Activated CD8-positive, alpha-beta memory T cell treated with anti-CD3 and anti-CD28 coated beads, Interleukin-2, amount 50 U/mL, for 24 hours (primary cell): Measurements from ENCODE around the gene ODAD3.
"Not testable (repeated sequence)": the region's sequence is repeated elsewhere in the genome, so short reads cannot be mapped to it uniquely, and the experiment has no call there.

Source experiments
- DNase-seq: peaks from one replicate; pipeline ENCODE4 v3.0.0-alpha.2; 2020; ENCODE audit errors: extremely low read depth

ODAD3 gene

DNA sequence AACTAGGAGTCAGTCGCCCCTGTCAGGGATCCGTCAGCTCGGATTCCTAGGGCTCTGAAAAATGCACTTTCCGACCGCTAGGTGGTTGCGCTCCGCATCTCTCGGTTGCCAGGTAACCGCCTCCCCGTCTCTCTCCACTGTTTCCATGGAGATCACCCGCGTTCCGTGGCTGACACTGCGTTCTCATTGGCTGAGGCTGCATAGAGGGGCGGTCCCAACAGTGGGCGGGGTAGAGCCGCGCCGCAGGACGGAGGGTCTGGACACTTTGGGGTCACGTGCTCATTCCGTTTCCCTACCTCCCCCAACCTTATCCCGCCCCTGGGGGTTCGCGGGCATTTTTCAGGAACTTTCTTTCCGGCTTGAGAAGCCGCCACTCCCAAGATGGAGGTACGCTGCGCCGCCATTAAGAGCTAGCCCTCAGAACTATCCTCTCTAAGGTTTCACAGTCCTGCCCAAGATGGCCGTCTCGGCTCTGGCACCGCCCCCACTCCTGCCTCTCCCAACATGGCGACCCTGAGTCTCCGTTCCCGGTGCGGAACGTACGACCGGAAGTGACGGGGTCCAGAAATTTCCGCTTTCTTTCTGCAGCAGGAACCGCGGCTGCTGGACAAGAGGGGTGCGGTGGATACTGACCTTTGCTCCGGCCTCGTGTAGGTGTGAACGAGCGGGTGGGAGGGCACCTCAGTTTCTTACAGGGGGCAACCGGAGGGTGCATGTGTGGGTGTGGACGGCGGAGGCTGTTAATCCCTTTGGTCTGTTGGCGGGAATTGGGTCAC, at the start of gene ODAD3, which contains the start of gene PRKCSH:
ODAD3 (minus strand) TSS at position 65 of the 776 bp plus-strand sequence. CDS start 105 bp downstream, outside the sequence.
PRKCSH (plus strand) TSS at position 579 of the 776 bp plus-strand sequence. CDS start 483 bp downstream, outside the sequence.
- peak; percentile 99 for DNase-seq

GRCh38 chr19:11483366-11484111, 48.6 kb upstream of the ODAD3 start:
- no peak for DNase-seq

GRCh38 chr19:11482384-11483050, 47.6 kb upstream of the ODAD3 start:
- peak; percentile 65 for DNase-seq

- peak; percentile 59 for DNase-seq
Observed at GRCh38 chr19:11481534-11482383, 46.8 kb upstream of the ODAD3 start.

DNA sequence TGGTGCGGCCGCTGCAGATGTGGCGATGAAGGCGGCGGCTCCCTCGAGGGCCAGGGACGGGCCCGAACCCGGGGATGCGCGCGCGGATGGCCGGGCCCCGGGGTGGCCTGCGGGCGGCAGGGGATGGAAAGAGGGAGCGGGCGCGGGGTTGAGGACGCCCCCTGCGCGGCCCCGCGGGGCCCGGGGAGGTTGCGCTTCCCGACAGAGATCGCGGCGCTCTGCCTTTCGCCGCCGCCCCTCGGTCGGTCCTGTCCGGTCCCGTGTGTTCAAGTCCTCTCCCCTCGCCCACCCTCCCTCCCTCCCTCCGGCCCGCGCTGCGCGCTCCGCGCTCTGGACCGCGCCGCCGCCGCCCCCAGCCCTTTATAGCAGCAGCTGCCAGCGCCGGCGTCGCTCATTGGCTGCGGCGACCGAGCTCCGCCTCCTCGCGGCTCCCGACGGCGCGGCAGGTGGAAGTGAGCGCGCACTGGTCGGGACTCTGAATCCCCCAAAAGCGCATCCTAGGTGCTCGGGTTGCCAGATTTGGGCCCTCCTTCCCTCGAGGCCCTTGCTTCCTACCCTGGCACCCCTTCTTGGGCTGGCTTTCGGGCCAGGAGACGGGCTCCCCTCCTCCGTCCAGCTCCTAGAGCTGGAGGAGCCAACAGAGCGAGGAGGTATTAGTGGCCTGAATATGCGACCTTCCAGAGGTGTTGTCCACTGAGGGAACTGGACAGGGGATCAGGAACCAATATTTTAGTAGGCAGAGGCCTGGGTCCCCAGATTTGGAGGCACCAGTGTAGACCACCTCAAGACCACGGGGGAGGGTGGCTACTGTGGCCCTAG, 46.0 kb upstream of the ODAD3 start, which contains the start of gene ELAVL3:
ELAVL3 (minus strand) TSS at position 332 of the 819 bp plus-strand sequence. CDS start 438 bp downstream, outside the sequence.
- DNase-seq = no peak

- no peak for DNase-seq
Observed at GRCh38 chr19:11479898-11480714, 45.2 kb upstream of the ODAD3 start.

GRCh38 chr19:11479090-11479897, 44.4 kb upstream of the ODAD3 start:
- DNase-seq = no peak

DNA sequence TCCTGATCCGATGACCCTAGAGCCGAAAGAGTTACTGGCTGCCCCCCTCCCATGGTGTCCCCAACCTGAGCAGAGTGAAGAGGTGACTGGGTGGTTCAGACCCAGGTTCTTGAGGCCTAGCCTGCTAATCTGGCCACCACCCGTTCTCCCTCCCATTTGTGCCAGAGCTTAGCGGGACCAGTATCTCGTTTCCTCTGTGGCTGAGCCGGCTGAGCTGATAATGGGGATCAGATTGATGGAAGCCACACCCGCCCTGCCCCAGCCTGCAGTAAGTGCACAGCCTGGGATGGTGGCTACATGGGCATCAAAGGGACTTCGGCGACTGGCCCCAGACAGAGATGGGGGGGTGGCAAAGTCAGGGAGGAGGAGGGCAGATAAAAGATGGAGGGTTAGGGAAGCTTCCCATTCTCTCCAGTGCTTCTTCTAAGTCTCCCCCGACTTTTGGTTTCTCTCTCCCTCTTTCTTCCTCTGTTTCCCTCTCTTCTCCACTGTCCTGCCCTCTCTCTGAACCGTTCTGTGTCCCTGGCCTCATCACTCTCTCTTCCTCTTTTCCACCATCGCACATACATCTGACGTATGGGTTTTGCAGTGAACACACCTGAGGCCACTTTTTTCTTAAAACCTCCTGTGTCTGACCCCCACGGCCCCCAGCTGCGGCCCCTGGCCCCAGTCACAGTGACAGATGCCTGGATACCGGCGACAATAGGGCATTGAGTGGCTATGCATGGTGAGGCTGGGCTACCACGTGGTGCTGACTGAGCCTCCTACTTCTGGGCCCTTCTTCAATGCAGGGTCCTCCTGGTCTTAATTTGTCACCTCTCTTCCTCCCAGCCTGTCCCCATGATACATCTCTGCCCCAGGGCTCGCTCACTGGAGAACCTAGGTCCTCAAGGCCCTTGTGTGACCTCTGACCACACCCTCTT, 43.5 kb upstream of the ODAD3 start:
- no peak for DNase-seq

GRCh38 chr19:11475861-11476260, 40.9 kb upstream of the ODAD3 start:
- DNase-seq = no peak

DNA sequence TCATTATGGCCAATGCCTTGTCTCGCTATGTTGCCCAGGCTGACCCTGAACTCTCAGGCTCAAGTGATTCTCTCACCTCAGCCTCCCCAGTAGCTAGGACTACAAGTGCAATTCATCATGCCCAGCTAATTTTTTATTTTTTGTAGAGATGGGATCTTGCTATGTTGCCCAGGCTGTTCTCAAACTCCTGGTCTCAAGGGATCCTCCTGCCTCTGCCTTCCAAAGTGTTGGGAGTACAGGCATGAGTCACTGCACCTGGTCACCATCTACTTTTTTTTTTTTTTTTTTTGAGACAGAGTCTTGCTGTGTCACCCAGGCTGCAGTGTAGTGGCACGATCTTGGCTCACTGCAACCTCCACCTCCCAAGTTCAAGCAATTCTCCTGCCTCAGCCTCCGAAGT, 40.4 kb upstream of the ODAD3 start:
- DNase-seq = not testable (repeated sequence)

- DNase-seq = no peak
Observed at GRCh38 chr19:11473725-11474124, 38.8 kb upstream of the ODAD3 start.

GRCh38 chr19:11468266-11468845, 33.4 kb upstream of the ODAD3 start:
- DNase-seq = not testable (repeated sequence)

- DNase-seq = no peak
Observed at GRCh38 chr19:11465600-11465999, 30.7 kb upstream of the ODAD3 start.

- no peak for DNase-seq
Observed at GRCh38 chr19:11464333-11465265, 29.7 kb upstream of the ODAD3 start.

DNA sequence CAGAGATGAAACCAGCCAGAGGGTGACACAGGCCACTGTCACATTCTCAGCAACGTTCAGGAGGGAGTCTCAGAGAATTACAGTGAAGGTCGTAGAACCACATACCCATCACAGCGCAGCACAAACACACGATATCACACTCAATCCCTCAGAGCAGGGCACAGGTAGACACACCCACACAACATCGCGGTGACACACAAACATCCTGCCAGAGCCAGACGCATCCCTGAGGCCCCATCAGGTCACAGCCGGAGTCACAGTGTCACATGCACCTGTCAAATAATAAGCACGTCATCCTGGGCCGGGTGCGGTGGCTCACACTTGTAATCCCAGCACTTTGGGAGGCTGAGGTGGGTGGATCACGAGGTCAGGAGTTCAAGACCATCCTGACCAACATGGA, 28.5 kb upstream of the ODAD3 start:
- DNase-seq = no peak

DNA sequence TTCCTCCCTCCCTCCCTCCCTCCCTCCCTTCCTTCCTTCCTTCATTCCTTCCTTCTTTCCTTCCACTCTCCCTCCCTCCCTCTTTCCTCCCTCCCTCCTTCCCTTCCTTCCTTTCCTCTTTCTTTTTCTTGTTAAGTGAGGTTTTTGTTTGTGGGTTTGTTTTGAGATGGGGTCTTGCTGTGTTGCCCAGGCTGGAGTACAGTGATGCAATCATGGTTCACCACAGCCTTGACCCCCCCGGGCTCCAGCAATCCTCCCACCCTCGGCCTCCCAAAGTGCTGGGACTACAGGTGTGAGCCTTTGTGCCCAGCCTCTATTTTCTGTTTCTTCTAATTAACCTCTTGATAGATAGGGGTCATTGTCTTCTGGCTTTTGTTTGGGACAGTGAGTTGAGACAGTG, 26.5 kb upstream of the ODAD3 start:
- no peak for DNase-seq
